Left ventricle myocardium inferior (tissue), 1 donor: ENCODE measurements around the gene ZNF519. TPM values are rescaled to one million over a fixed set of nuclear protein-coding genes. Genes with fewer than 3 reads are reported as not detected.
"Not testable (repeated sequence)": the region's sequence is repeated elsewhere in the genome, so short reads cannot be mapped to it uniquely, and the experiment has no call there.

Experiments
- DNase-seq: peaks from one replicate; pipeline ENCODE4 v3.0.0-alpha.2; 2020
- H3K27ac ChIP-seq: fragments of 200-600 bp; replicated peaks from 2 replicates; pipeline ENCODE4 v1.8.0; 2021
- H3K27me3 ChIP-seq: fragments of 200-600 bp; 2 replicates; pipeline ENCODE4 v1.8.0; 2021; ENCODE audit warnings: low read depth
- H3K36me3 ChIP-seq: fragments of 200-600 bp; 2 replicates; pipeline ENCODE4 v1.8.0; 2021
- H3K4me1 ChIP-seq: fragments of 200-600 bp; 2 replicates; pipeline ENCODE4 v1.8.0; 2021
- H3K4me3 ChIP-seq: fragments of 200-600 bp; 2 replicates; pipeline ENCODE4 v1.8.0; 2021; ENCODE audit warnings: mild to moderate bottlenecking, moderate library complexity
- H3K9me3 ChIP-seq: fragments of 200-600 bp; replicated peaks from 2 replicates; pipeline ENCODE4 v1.8.0; 2021
- intact Hi-C: fragments of 100-400 bp; cut with micrococcal nuclease; formaldehyde crosslinking; loops from one replicate; pipeline ENCODE4 v1.11.0; 2022
- total RNA-seq: library from RNA; stranded (reverse); fragmentation: NEBNext Ultra II Directional; extraction: Animal tissue kit (Norgen Biotek cat#: 25700); gene quantifications from one replicate; pipeline ENCODE4 v1.2.1, GENCODE V29; 2021
- TF ChIP-seq, protein P1 (sequence below): fragments of 200-600 bp; IDR thresholded peaks from 2 replicates; pipeline ENCODE4 v1.8.0; 2021; ENCODE audit warnings: antibody characterized with exemption, mild to moderate bottlenecking, borderline replicate concordance
- donor health status: DM: no; HTN: yes; CAD: no; lungs with severe emphysema.

The ZNF519 gene
- total RNA-seq, 1 donor from 2014 or later = 3.8 TPM

DNA sequence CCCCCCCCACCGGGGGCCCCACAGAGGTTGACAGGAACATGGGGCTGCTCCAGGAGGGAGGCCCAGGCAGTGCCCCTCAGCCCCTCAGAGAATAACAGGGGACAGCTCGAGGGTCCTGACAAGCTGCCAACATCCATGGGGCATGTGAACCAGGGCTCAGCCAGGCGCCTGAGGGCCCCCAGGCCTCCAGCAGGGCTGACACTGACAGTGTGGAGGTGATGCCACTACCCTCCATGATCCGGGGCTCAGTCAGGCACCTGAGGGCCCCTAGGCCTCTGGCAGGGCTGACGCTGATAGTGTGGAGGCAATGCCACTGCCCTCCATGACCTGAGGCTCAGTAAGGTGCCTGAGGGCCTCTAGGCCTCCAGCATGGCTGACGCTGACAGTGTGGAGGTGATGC is 12.8 kb upstream of the ZNF519 start:
- DNase-seq, intact Hi-C loops, H3K27me3 ChIP-seq, H3K36me3 ChIP-seq, H3K4me1 ChIP-seq, H3K9me3 ChIP-seq, H3K27ac ChIP-seq, H3K4me3 ChIP-seq: not testable (repeated sequence)

DNA sequence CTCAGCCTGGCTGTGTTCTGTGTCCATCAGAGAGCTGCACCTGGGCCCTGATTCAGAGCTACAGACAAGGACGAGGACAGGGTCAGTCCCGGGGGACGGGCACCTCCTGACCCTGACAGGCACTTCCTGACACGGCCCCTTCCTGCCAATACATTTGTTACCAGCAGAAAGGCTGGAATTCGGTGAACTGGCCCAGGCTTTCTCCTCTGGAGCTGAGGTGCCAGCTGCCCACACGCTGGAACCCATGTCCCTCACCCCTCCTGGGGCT is 12.3 kb upstream of the ZNF519 start:
- Histone ChIP-seq H3K4me1 (no peaks in the 10 kb centered on the region), H3K4me3 (no peak overlapping the region), H3K36me3 (no peaks in the 10 kb centered on the region), H3K9me3 (no peaks in the 10 kb centered on the region), H3K27me3 (peaks cover 8% of the 10 kb centered on the region), H3K27ac (no peak overlapping the region)
- TF ChIP-seq, protein P1, sequence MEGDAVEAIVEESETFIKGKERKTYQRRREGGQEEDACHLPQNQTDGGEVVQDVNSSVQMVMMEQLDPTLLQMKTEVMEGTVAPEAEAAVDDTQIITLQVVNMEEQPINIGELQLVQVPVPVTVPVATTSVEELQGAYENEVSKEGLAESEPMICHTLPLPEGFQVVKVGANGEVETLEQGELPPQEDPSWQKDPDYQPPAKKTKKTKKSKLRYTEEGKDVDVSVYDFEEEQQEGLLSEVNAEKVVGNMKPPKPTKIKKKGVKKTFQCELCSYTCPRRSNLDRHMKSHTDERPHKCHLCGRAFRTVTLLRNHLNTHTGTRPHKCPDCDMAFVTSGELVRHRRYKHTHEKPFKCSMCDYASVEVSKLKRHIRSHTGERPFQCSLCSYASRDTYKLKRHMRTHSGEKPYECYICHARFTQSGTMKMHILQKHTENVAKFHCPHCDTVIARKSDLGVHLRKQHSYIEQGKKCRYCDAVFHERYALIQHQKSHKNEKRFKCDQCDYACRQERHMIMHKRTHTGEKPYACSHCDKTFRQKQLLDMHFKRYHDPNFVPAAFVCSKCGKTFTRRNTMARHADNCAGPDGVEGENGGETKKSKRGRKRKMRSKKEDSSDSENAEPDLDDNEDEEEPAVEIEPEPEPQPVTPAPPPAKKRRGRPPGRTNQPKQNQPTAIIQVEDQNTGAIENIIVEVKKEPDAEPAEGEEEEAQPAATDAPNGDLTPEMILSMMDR = no peak
- no peak for DNase-seq
- intact Hi-C loops = no loop called here

DNA sequence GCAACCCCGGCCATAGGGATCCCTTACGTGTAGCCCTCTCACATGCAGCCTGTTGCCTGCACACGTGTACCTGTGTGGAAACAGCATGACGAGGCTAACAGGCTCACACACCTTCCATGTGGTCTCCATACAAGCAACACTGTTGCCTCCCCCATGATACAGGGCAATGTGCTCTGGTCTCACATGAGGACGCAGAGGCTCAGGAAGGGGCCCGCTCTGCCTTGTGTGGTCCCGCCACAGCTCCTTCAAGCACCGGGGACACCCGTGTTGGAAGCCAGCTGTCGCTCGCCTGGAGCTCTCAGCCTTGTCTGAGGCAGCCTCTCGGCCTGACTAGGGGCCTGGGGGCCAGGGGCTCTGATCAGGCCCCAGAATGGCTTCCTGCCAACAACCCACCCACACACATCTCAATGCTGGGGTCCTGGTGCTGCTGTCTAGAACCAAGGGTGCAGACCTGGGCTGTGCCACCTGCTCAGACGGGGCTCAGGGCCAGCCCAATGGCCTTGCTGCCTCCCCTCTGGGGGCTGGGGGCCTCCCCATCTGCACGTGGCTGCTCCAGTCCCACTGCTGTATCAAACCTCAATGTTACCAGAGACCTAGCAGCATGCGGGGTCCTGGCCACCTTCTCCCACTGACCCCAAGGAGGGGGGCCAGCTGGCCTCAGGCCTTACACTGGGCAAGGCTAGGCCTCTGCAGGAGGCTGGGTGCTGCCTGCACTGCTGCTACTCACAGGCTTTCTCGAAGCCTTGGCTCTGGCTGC is 11.8 kb upstream of the ZNF519 start:
- intact Hi-C loops, H3K27ac ChIP-seq, H3K36me3 ChIP-seq, H3K4me3 ChIP-seq, H3K9me3 ChIP-seq, H3K4me1 ChIP-seq, DNase-seq, H3K27me3 ChIP-seq: not testable (repeated sequence)

DNA sequence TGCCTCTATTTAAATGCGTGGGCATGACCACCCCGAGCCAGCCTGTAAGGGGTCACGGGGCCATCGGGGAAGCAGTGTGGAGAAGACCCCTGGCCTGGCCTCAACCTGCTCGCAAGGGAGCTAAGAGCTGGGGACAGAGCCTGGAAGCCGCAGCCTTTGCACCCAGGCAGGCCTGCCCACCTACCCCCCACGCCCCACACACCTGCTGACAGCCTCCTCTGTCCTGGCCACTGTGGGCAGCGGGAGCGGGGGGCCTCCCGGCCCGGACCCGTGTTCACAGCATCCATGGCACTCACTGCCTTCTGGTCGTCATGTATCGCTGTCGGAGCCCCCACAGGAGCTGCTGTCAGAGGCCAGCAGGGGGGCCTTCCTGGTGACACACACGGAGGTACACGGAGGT is 11.2 kb upstream of the ZNF519 start:
- H3K36me3 ChIP-seq, H3K27ac ChIP-seq, H3K9me3 ChIP-seq, intact Hi-C loops, DNase-seq, H3K27me3 ChIP-seq, H3K4me3 ChIP-seq, H3K4me1 ChIP-seq: not testable (repeated sequence)

DNA sequence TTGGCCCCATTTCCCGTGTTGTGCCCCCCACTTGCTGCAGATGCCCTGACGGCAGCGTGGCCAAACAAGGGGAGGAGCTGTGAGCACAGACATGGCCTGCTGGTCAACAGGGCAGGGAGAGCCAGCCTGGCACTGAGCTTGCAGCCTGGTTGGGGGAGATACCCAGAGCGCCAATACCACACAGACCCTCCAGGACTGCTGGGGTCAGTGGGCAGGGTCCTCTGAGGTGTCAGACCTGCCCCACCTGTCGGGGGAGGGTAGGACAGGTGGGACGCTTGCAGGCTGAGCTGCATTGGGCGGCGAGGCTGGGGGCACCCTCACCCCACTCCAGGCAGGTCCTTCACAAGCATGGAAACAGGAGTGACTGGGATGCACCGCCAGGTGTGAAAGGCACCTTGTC is 9.9 kb upstream of the ZNF519 start:
- H3K36me3 ChIP-seq, H3K4me3 ChIP-seq, H3K4me1 ChIP-seq, H3K27me3 ChIP-seq, intact Hi-C loops, H3K9me3 ChIP-seq, DNase-seq, H3K27ac ChIP-seq: not testable (repeated sequence)

DNA sequence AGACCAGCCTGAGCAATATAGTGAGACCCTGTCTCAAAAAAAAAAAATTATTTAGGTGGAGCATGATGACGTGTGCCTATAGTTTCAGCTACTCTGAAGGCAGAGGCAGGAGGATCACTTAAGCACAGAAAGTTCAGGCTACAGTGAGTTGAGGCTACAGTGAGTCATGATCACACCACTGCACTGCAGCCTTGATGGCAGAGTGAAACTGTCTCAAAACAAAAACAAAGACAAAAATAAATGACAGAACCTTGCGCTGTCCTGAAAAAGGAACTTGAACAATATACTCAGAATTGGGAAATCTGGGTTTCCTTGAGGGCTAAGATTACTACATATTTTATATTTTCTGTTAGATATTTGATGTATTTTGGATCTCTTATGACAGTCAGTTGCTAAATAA is 7.3 kb upstream of the ZNF519 start:
- H3K27ac ChIP-seq, H3K36me3 ChIP-seq, H3K4me1 ChIP-seq, DNase-seq, H3K9me3 ChIP-seq, H3K27me3 ChIP-seq, H3K4me3 ChIP-seq, intact Hi-C loops: not testable (repeated sequence)

DNA sequence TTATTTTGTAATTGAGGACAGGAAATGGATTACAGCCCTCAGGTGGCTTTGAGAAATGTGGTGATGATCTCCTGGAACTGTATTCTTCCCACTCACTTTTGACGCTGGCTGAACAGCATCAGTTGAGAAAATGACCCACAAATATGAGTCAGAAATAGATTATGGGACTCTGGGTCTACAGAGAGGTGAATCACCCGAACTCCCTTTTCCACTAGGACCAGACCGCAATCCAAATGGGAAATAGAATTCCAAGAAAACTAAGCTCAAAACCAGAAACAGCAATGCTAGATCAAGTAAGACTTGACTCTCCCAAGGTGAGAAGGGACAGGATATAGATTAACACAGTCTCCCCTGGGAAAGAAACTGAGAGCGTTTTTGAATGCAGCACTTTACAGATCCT is 5.7 kb upstream of the ZNF519 start:
- intact Hi-C loops, H3K36me3 ChIP-seq, DNase-seq, H3K27ac ChIP-seq, H3K27me3 ChIP-seq, H3K4me3 ChIP-seq, H3K9me3 ChIP-seq, H3K4me1 ChIP-seq: not testable (repeated sequence)

DNA sequence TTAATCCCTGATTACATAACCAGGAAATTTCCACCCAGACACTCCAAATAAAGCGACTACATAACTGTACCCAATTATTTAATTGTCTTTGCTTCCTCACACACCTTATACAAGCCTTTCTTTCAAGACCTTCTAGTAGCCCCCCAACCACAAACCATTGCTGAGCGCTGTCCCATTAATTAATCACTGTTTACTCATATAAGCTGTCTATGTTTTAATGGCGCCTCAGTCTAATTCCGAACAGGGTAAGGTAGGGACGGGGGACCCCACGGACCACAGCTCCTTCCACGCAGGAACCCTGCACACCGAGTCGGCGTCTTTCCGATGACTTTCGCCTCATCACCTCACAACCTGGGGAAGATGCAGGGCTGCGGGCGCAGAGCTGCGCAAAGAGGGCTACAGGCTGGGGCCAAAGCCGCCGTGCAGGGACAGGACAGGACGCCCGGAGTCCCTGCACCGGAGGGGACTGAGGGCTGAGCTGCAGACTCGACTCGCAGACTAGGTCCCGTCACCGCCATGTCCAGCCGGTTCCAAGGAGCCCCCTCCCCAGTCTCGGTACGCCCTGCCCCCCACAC is 452 bp downstream of the ZNF519 start:
- H3K36me3 ChIP-seq, intact Hi-C loops, H3K9me3 ChIP-seq, DNase-seq, H3K27me3 ChIP-seq: not testable (repeated sequence)
- H3K27ac ChIP-seq = peak overlapping the region; percentile 71
- H3K4me1 ChIP-seq = peaks cover 10% of the 10 kb centered on the region
- H3K4me3 ChIP-seq = peak overlapping the region; percentile 72

DNA sequence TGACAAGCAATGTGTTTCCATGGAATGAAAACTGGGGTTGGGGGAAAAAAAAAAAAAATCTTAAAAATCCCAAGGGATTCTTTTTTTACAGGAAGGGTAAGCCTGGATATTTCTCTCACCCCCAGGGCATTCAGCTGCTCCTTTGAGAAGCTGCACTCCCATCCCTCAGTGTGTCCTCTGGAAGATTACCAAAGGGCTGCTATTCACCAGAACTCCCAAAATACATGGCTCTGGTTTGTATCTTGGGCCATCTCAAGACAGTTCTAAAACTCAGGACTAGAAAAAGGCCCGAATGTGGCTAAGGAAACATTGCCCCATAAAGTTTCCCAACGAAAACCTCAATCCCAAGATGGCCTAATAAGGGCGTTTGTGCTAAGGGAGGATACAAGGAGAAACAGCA is 1.4 kb downstream of the ZNF519 start:
- H3K27ac ChIP-seq, H3K27me3 ChIP-seq, H3K36me3 ChIP-seq, H3K9me3 ChIP-seq, H3K4me3 ChIP-seq, intact Hi-C loops, DNase-seq: not testable (repeated sequence)
- peaks cover 10% of the 10 kb centered on the region for H3K4me1 ChIP-seq

DNA sequence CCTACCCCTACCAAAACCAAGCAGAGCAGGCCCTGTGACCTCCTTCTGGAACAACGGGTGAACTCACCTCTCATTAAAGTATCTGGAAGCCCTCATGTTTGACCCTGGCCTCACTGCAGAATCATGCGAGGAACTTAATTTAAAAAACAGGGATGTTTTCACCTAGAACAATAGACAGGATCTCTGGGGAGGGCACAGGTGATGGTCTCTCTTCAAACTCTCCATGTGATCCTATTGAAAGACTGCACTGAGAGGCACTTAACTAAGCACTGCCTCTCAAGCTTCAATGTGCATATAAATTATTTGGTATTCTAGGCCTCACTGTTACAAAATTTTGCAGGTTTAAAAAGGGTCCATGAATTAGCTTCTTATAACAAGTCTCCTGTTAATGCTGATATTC is 7.5 kb downstream of the ZNF519 start:
- no peak overlapping the region for H3K27ac ChIP-seq
- no peaks in the 10 kb centered on the region for H3K36me3 ChIP-seq
- TF ChIP-seq, protein P1 = no peak
- H3K9me3 ChIP-seq = no peaks in the 10 kb centered on the region
- no peak overlapping the region for H3K4me3 ChIP-seq
- no peak for DNase-seq
- H3K4me1 ChIP-seq = no peaks in the 10 kb centered on the region
- intact Hi-C loops = no loop called here
- H3K27me3 ChIP-seq = no peaks in the 10 kb centered on the region
